ENCODE data around the gene BCDIN3D. TPM values are rescaled to one million over a fixed set of nuclear protein-coding genes. Genes with fewer than 3 reads are reported as not detected.

Gene BCDIN3D
- total RNA-seq, 1 donor from 2014 or later: 3.1 TPM

DNA sequence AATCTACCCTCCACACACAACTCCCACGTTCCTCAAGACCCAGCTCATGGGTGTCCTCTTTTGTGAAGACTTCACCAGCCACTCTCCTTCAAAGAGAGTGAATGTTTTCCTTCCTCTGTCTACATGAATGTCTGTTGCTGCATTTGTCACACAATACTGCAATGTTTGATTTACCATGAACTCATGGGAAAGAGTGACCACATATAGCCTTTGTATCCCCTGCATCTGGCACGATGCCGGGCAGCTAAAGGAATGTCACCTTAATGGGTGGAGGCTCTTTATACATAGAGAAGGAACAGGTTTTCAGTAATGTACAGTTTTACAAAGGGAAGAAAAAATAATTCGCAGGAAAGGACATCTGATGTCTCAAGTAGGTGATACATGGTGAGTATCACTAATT, 12.1 kb upstream of the BCDIN3D start:
- Histone ChIP-seq H3K4me1 (ENCODE audit: insufficient read depth, low read length) (no peaks in the 10 kb centered on the region), H2AFZ (ENCODE audit: low read depth, low read length) (no peak overlapping the region), H3K79me2 (ENCODE audit: insufficient read depth, low read length) (no peaks in the 10 kb centered on the region), H3K27ac (ENCODE audit: low read depth, low read length) (no peak overlapping the region), H3K27me3 (ENCODE audit: insufficient read depth, low read length) (peaks cover 27% of the 10 kb centered on the region), H3K4me3 (ENCODE audit: insufficient read depth, low read depth, low read length) (no peak overlapping the region), H3K4me2 (ENCODE audit: low read length) (no peak overlapping the region), H4K20me1 (ENCODE audit: insufficient read depth, low read length) (no peaks in the 10 kb centered on the region), H3K9me3 (ENCODE audit: insufficient read depth, low read depth, low read length) (no peaks in the 10 kb centered on the region), H3K36me3 (ENCODE audit: insufficient read depth, low read length) (no peaks in the 10 kb centered on the region), H3K9ac (ENCODE audit: low read length) (no peak overlapping the region)
- FAIRE-seq (no peak), DNase-seq (ENCODE audit: low read depth) (no peak)
- TF ChIP-seq CTCF (IDR thresholded peaks at IDR 0.05; ENCODE audit: insufficient read depth, low read depth, low read length) (no peak), EZH2 (IDR thresholded peaks at IDR 0.05; ENCODE audit: insufficient read depth, low read length) (no peak)
- H3K4me3 Mint-ChIP-seq (ENCODE audit: unreplicated experiment): no peak overlapping the region
- H3K27me3 Mint-ChIP-seq (ENCODE audit: low read depth, unreplicated experiment): peaks cover 31% of the 10 kb centered on the region
- H3K27ac Mint-ChIP-seq (ENCODE audit: unreplicated experiment): no peak overlapping the region
- H3K36me3 Mint-ChIP-seq (ENCODE audit: low read depth, unreplicated experiment): no peaks in the 10 kb centered on the region
- no peaks in the 10 kb centered on the region for H3K4me1 Mint-ChIP-seq (ENCODE audit: low read depth, unreplicated experiment)
- peaks cover 5% of the 10 kb centered on the region for H3K9me3 Mint-ChIP-seq (ENCODE audit: unreplicated experiment)

DNA sequence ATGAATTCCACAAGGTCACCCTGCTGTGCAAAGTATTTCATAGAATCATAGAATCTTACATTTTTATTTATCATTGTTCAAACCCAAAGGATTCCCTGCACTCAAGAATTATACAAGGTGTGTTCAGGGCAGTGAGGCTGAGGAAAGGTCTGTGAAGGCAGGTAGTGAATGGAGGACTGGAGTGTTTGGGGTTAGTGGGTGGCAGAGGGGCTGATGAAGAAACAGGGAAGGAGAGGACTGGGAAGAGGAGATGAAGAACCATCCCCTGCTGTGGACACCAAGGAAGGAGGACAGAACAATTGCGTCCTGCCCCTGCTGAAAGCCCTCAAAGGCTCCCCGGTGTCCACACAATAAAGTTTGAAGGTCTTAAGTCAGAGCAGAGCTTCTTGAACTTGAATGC, 10.8 kb upstream of the BCDIN3D start:
- Mint-ChIP-seq H3K36me3 (ENCODE audit: low read depth, unreplicated experiment) (no peaks in the 10 kb centered on the region), H3K4me3 (ENCODE audit: unreplicated experiment) (no peak overlapping the region), H3K27me3 (ENCODE audit: low read depth, unreplicated experiment) (peaks cover 29% of the 10 kb centered on the region), H3K4me1 (ENCODE audit: low read depth, unreplicated experiment) (no peaks in the 10 kb centered on the region), H3K9me3 (ENCODE audit: unreplicated experiment) (peaks cover 3% of the 10 kb centered on the region), H3K27ac (ENCODE audit: unreplicated experiment) (no peak overlapping the region)
- Histone ChIP-seq H3K27ac (ENCODE audit: low read depth, low read length) (no peak overlapping the region), H3K27me3 (ENCODE audit: insufficient read depth, low read length) (peaks cover 36% of the 10 kb centered on the region), H3K4me2 (ENCODE audit: low read length) (no peak overlapping the region), H3K9me3 (ENCODE audit: insufficient read depth, low read depth, low read length) (no peaks in the 10 kb centered on the region), H3K79me2 (ENCODE audit: insufficient read depth, low read length) (no peaks in the 10 kb centered on the region), H2AFZ (ENCODE audit: low read depth, low read length) (no peak overlapping the region), H3K36me3 (ENCODE audit: insufficient read depth, low read length) (no peaks in the 10 kb centered on the region), H4K20me1 (ENCODE audit: insufficient read depth, low read length) (no peaks in the 10 kb centered on the region), H3K4me1 (ENCODE audit: insufficient read depth, low read length) (no peaks in the 10 kb centered on the region), H3K4me3 (ENCODE audit: insufficient read depth, low read depth, low read length) (no peak overlapping the region), H3K9ac (ENCODE audit: low read length) (no peak overlapping the region)
- TF ChIP-seq CTCF (IDR thresholded peaks at IDR 0.05; ENCODE audit: insufficient read depth, low read depth, low read length) (no peak), EZH2 (IDR thresholded peaks at IDR 0.05; ENCODE audit: insufficient read depth, low read length) (no peak)
- no peak for DNase-seq (ENCODE audit: low read depth)
- FAIRE-seq: no peak

- no peaks in the 10 kb centered on the region for H4K20me1 ChIP-seq (ENCODE audit: insufficient read depth, low read length)
- DNase-seq (ENCODE audit: low read depth) (no peak), FAIRE-seq (no peak)
- no peak overlapping the region for H3K4me3 ChIP-seq (ENCODE audit: insufficient read depth, low read depth, low read length)
- H3K36me3 Mint-ChIP-seq (ENCODE audit: low read depth, unreplicated experiment): no peaks in the 10 kb centered on the region
- H2AFZ ChIP-seq (ENCODE audit: low read depth, low read length): no peak overlapping the region
- H3K4me1 ChIP-seq (ENCODE audit: insufficient read depth, low read length): peaks cover 5% of the 10 kb centered on the region
- H3K9ac ChIP-seq (ENCODE audit: low read length): no peak overlapping the region
- H3K27ac Mint-ChIP-seq (ENCODE audit: unreplicated experiment): no peak overlapping the region
- H3K4me2 ChIP-seq (ENCODE audit: low read length): no peak overlapping the region
- TF ChIP-seq CTCF (IDR thresholded peaks at IDR 0.05; ENCODE audit: insufficient read depth, low read depth, low read length) (no peak), EZH2 (IDR thresholded peaks at IDR 0.05; ENCODE audit: insufficient read depth, low read length) (no peak)
- no peaks in the 10 kb centered on the region for H3K9me3 Mint-ChIP-seq (ENCODE audit: unreplicated experiment)
- no peaks in the 10 kb centered on the region for H3K4me1 Mint-ChIP-seq (ENCODE audit: low read depth, unreplicated experiment)
- peaks cover 31% of the 10 kb centered on the region for H3K27me3 ChIP-seq (ENCODE audit: insufficient read depth, low read length)
- no peaks in the 10 kb centered on the region for H3K9me3 ChIP-seq (ENCODE audit: insufficient read depth, low read depth, low read length)
- no peaks in the 10 kb centered on the region for H3K36me3 ChIP-seq (ENCODE audit: insufficient read depth, low read length)
- no peak overlapping the region for H3K27ac ChIP-seq (ENCODE audit: low read depth, low read length)
- peaks cover 11% of the 10 kb centered on the region for H3K27me3 Mint-ChIP-seq (ENCODE audit: low read depth, unreplicated experiment)
- no peak overlapping the region for H3K4me3 Mint-ChIP-seq (ENCODE audit: unreplicated experiment)
- H3K79me2 ChIP-seq (ENCODE audit: insufficient read depth, low read length): peaks cover 3% of the 10 kb centered on the region
Observed at GRCh38 chr12:49847161-49847560, 4.3 kb upstream of the BCDIN3D start.

Measured in astrocyte (in vitro differentiated cells and primary cell).